Cerebellar cortex (tissue), 1 donor: ENCODE measurements around the gene MAD1L1.

Source experiments
- DNase-seq: peaks from one replicate; pipeline ENCODE4 v3.0.0-alpha.2; 2015; ENCODE audit warnings: low spot score

Gene MAD1L1

GRCh38 chr7:2242541-2243429, 10.0 kb upstream of the MAD1L1 start:
- DNase-seq = peak; percentile 33

GRCh38 chr7:2241580-2242540, 9.1 kb upstream of the MAD1L1 start, which contains the start of the genes MRM2 and NUDT1:
Gene MRM2 (minus strand): TSS chr7:2242205. CDS start chr7:2242169, 36 bp downstream.
Gene NUDT1 (plus strand): TSS chr7:2242226. CDS start chr7:2244575, 2,349 bp downstream.
- peak; percentile 80 for DNase-seq

- DNase-seq = no peak
These were observed 6.5 kb upstream of the MAD1L1 start for GRCh38 chr7:2239242-2239641.

- DNase-seq = no peak
These were observed 4.4 kb upstream of the MAD1L1 start for GRCh38 chr7:2237109-2237602.

GRCh38 chr7:2233926-2234325, 1.2 kb upstream of the MAD1L1 start:
- no peak for DNase-seq

- no peak for DNase-seq
These were observed 566 bp downstream of the MAD1L1 start for GRCh38 chr7:2231992-2232765.

GRCh38 chr7:2230882-2231281, 1.9 kb downstream of the MAD1L1 start:
- DNase-seq = no peak

- no peak for DNase-seq
These were observed 2.5 kb downstream of the MAD1L1 start for GRCh38 chr7:2230226-2230625.

- DNase-seq = no peak
These were observed 3.3 kb downstream of the MAD1L1 start for GRCh38 chr7:2229467-2229866.

GRCh38 chr7:2228921-2229320, 3.8 kb downstream of the MAD1L1 start:
- no peak for DNase-seq

- DNase-seq = no peak
These were observed 5.0 kb downstream of the MAD1L1 start for GRCh38 chr7:2227699-2228098.

- DNase-seq = no peak
These were observed 6.9 kb downstream of the MAD1L1 start for GRCh38 chr7:2225830-2226229.

GRCh38 chr7:2225336-2225735, 7.4 kb downstream of the MAD1L1 start:
- no peak for DNase-seq

- no peak for DNase-seq
These were observed 7.8 kb downstream of the MAD1L1 start for GRCh38 chr7:2224934-2225333.

GRCh38 chr7:2224491-2224928, 8.2 kb downstream of the MAD1L1 start:
- no peak for DNase-seq

- DNase-seq = no peak
These were observed 9.4 kb downstream of the MAD1L1 start for GRCh38 chr7:2223321-2223720.

- no peak for DNase-seq
These were observed 10.2 kb downstream of the MAD1L1 start for GRCh38 chr7:2222516-2222915.

GRCh38 chr7:2220954-2221353, 11.8 kb downstream of the MAD1L1 start:
- DNase-seq = no peak

GRCh38 chr7:2220506-2220905, 12.2 kb downstream of the MAD1L1 start:
- DNase-seq = no peak

- DNase-seq = no peak
These were observed 12.7 kb downstream of the MAD1L1 start for GRCh38 chr7:2220030-2220429.

GRCh38 chr7:2219606-2220005, 13.1 kb downstream of the MAD1L1 start:
- no peak for DNase-seq

- no peak for DNase-seq
These were observed 13.6 kb downstream of the MAD1L1 start for GRCh38 chr7:2219136-2219535.
